GM12878 (cell line): ENCODE measurements around the gene FGGY. TPM values are rescaled to one million over a fixed set of nuclear protein-coding genes. Genes with fewer than 3 reads are reported as not detected.

ENCODE experiments used
- ATAC-seq: fragments of 200-7000 bp; cut with Tn5 transposase; 3 replicates; pipeline ENCODE4 v1.9.1; 2020; ENCODE audit warnings: mild to moderate bottlenecking, moderate library complexity
- BruUV-seq: library from RNA; stranded (reverse); fragments of 400-500 nt; replicated peaks from 2 replicates; lab custom pipeline; 2021; lab: Mats Ljungman, UMichigan
- CTCF ChIA-PET: fragments of 300-600 bp; sonication (Branson Sonifier 250); formaldehyde crosslinking; extraction: SDS; loops from one replicate; lab custom pipeline; 2021; ENCODE audit warnings: inconsistent platforms; lab: Yijun Ruan, JAX
- POLR2A ChIA-PET: fragments of 350-600 bp; formaldehyde crosslinking; extraction: SDS; loops from one replicate; lab custom pipeline; 2021; ENCODE audit warnings: inconsistent platforms; lab: Charles Lee
- RAD21 ChIA-PET: fragments of 300-600 bp; sonication (Branson Sonifier 250); formaldehyde crosslinking; loops from one replicate; lab custom pipeline; 2023; ENCODE audit warnings: antibody characterized with exemption; ENCODE audit not compliant: unreplicated experiment; lab: Charles Lee
- SMC1A ChIA-PET: fragments of 300-600 bp; sonication (Branson Sonifier 250); formaldehyde crosslinking; loops from one replicate; lab custom pipeline; 2023; ENCODE audit not compliant: unreplicated experiment, uncharacterized antibody; lab: Charles Lee
- DNase-seq: peaks from one replicate; pipeline ENCODE4 v3.0.0-alpha.2; 2011; ENCODE audit warnings: low read depth, low spot score
- FAIRE-seq: peaks from 3 replicates; lab custom pipeline; 2011; peaks lifted over from hg19 to GRCh38; lab: Jason Lieb, UNC
- H2AFZ ChIP-seq: 2 replicates; pipeline ENCODE4 v1.6.0; 2011; ENCODE audit warnings: low read depth, low read length, control low read depth; ENCODE audit not compliant: control insufficient read depth
- H3K27ac ChIP-seq: 2 replicates; pipeline ENCODE4 v1.5.1; 2011; ENCODE audit warnings: control low read depth; ENCODE audit not compliant: control insufficient read depth, insufficient read depth
- H3K27me3 ChIP-seq, 2 experiments: replicated peaks in 1 of 2; 2 replicates each; pipeline versions ENCODE4 v1.6.0 to v1.6.1; 2011; ENCODE audit warnings: low read length in 1 of 2; ENCODE audit not compliant: control insufficient read depth in 2 of 2, insufficient read depth in 2 of 2
- H3K36me3 ChIP-seq, 2 experiments: 2 replicates each; pipeline ENCODE4 v1.5.1; 2011; ENCODE audit warnings: low read length in 1 of 2; ENCODE audit not compliant: control insufficient read depth in 2 of 2, insufficient read depth in 2 of 2
- H3K4me1 ChIP-seq: 2 replicates; pipeline ENCODE4 v1.6.1; 2011; ENCODE audit warnings: mild to moderate bottlenecking, low read length, moderate library complexity, mixed read lengths; ENCODE audit not compliant: control insufficient read depth, insufficient read depth
- H3K4me2 ChIP-seq: 2 replicates; pipeline ENCODE4 v1.6.0; 2011; ENCODE audit warnings: control low read depth; ENCODE audit not compliant: control insufficient read depth, insufficient read depth
- H3K4me3 ChIP-seq: fragments of 200-600 bp; sonication (generic); 2 replicates; pipeline ENCODE4 v1.5.1; 2016
- H3K79me2 ChIP-seq: 2 replicates; pipeline ENCODE4 v1.6.0; 2011; ENCODE audit warnings: low read length; ENCODE audit not compliant: control insufficient read depth, insufficient read depth
- H3K9ac ChIP-seq: 2 replicates; pipeline ENCODE4 v1.8.0; 2011; ENCODE audit warnings: low read length, control low read depth, mixed read lengths; ENCODE audit not compliant: control insufficient read depth, insufficient read depth
- H3K9me3 ChIP-seq: replicated peaks from 3 replicates; pipeline ENCODE4 v1.5.1; 2011; ENCODE audit warnings: mild to moderate bottlenecking, low read length; ENCODE audit not compliant: control insufficient read depth, insufficient read depth
- H4K20me1 ChIP-seq: 2 replicates; pipeline ENCODE4 v1.6.0; 2011; ENCODE audit not compliant: control insufficient read depth, insufficient read depth
- BCL11A ChIP-seq: IDR thresholded peaks from 2 replicates; pipeline ENCODE4 v1.6.1; 2011; ENCODE audit warnings: low read depth, low read length
- IRF3 ChIP-seq: fragments of 450-650 bp; IDR thresholded peaks from 2 replicates; pipeline ENCODE4 v1.6.1; 2014; ENCODE audit warnings: mild to moderate bottlenecking
- IRF5 ChIP-seq: fragments of 450-650 bp; IDR thresholded peaks from 2 replicates; pipeline ENCODE4 v1.6.1; 2017; ENCODE audit warnings: borderline replicate concordance
- POLR2A ChIP-seq: IDR thresholded peaks from 2 replicates; pipeline ENCODE4 v1.6.1; 2011; ENCODE audit warnings: low read depth, mild to moderate bottlenecking, low read length
- SMARCA5 ChIP-seq: fragments of 450-650 bp; IDR thresholded peaks from 2 replicates; pipeline ENCODE4 v1.6.1; 2017; ENCODE audit warnings: mild to moderate bottlenecking
- SREBF2 ChIP-seq: IDR thresholded peaks from 2 replicates; pipeline ENCODE4 v1.6.1; 2012; ENCODE audit warnings: mild to moderate bottlenecking, low read length
- TARDBP ChIP-seq: IDR thresholded peaks from 2 replicates; pipeline ENCODE4 v1.6.1; 2016; ENCODE audit warnings: borderline replicate concordance
- WRNIP1 ChIP-seq: IDR thresholded peaks from 2 replicates; pipeline ENCODE4 v1.6.1; 2011; ENCODE audit warnings: low read depth, low read length, improper control_type of control experiment, borderline replicate concordance
- YY1 ChIP-seq: IDR thresholded peaks from 2 replicates; pipeline ENCODE4 v1.6.1; 2011; ENCODE audit warnings: low read depth, mild to moderate bottlenecking, low read length
- ZBTB33 ChIP-seq: fragments of 450-650 bp; IDR thresholded peaks from 2 replicates; pipeline ENCODE4 v1.6.1; 2017; ENCODE audit warnings: mild to moderate bottlenecking
- ZNF687 ChIP-seq: fragments of 450-650 bp; IDR thresholded peaks from 2 replicates; pipeline ENCODE4 v1.6.1; 2017; ENCODE audit warnings: mild to moderate bottlenecking, moderate library complexity
- WGBS: methylation state at CpG from one replicate; pipeline ENCODE4 v1.1.6; 2016; ENCODE audit warnings: low lambda C conversion rate; ENCODE audit not compliant: insufficient replicate concordance, insufficient coverage; ENCODE audit errors: missing lambda C conversion rate; 5-methylcytosine and 5-hydroxymethylcytosine counted together
- in situ Hi-C: fragments of 300-500 bp; cut with MboI; formaldehyde crosslinking; loops from 9 replicates; pipeline ENCODE4 v1.14.3; 2018; ENCODE audit warnings: mixed read lengths
- intact Hi-C: fragments of 100-400 bp; cut with micrococcal nuclease; formaldehyde crosslinking; loops from one replicate; pipeline ENCODE4 v1.14.2; 2022; ENCODE audit not compliant: unreplicated experiment
- polyA plus RNA-seq, 11 experiments: library from polyadenylated mRNA; depleted of rRNA in 4 of 11; unstranded in 6 of 11; stranded (reverse) in 5 of 11; fragments of >200 nt; fragmentation: Nextera tagmentation in 4 of 11; fragmentation: Illumina TruSeq in 1 of 11; extraction: Ambion mirVana in 4 of 11; extraction: Trizol in 1 of 11; gene quantifications; 1 replicate in 1 of 11; 2 replicates in 10 of 11; pipeline versions ENCODE4 v1.2.1 to v1.2.3, GENCODE V29; 2011 to 2016; ENCODE audit warnings: inconsistent platforms in 2 of 11, missing spikeins in 2 of 11, low read depth in 1 of 11
- total RNA-seq, 4 experiments: library from RNA; depleted of rRNA in 3 of 4; stranded (reverse); fragments of >200 nt in 3 of 4; fragmentation: Illumina TruSeq in 1 of 4; extraction: Trizol in 1 of 4; gene quantifications; 2 replicates each; pipeline versions ENCODE4 v1.2.1 to v1.2.3, GENCODE V29; 2013 to 2021

FGGY gene
- total and polyA plus RNA-seq, 10 of the 15 experiments (the other 5 are each of a cell fraction or from before 2014, with no cell fraction given) = 6.2 to 11.9 (median 7.5) TPM

- TF ChIP-seq ZBTB33 (no peak), ZNF687 (no peak)
- TF ChIP-seq, all 136 proteins: peak for 0
These were observed 13.1 kb downstream of the FGGY start (continued) for GRCh38 chr1:59309795-59310548.

GRCh38 chr1:59310549-59311250, 13.8 kb downstream of the FGGY start:
- no peak for DNase-seq
- H3K79me2 ChIP-seq = no peaks in the 10 kb centered on the region
- no peaks in the 10 kb centered on the region; the same call in 2 of the 3 replicates for H3K9me3 ChIP-seq
- BruUV-seq = no TSS peak
- H4K20me1 ChIP-seq = no peaks in the 10 kb centered on the region
- no peak overlapping the region for H3K27ac ChIP-seq
- intact Hi-C loops (no loop called here), in situ Hi-C loops (no loop called here)
- no peak overlapping the region for H3K4me3 ChIP-seq
- no peaks in the 10 kb centered on the region for H3K4me1 ChIP-seq
- no peak overlapping the region for H3K4me2 ChIP-seq
- ChIA-PET RAD21 (interaction anchor here (0.7 kb wide), 1 partner anchor 568 kb away, joined by 5 read pairs; no protein-coding TSS in a partner anchor), CTCF (interaction anchor here (0.6 kb wide), 1 partner anchor 109 kb away, joined by 3 read pairs; no protein-coding TSS in a partner anchor), POLR2A (interaction anchor here (0.6 to 0.7 kb wide), 2 partner anchors 118 to 294 kb away, joined by 3 read pairs; no protein-coding TSS in a partner anchor), SMC1A (no interaction called here)
- WGBS = 89% methylated on average over 5 of the region's 5 CpGs
- H2AFZ ChIP-seq = no peak overlapping the region
- no peaks in the 10 kb centered on the region for H3K27me3 ChIP-seq
- H3K36me3 ChIP-seq = no peaks in the 10 kb centered on the region
- ATAC-seq = no peak
- H3K9ac ChIP-seq = no peak overlapping the region
- no peak for FAIRE-seq
- no peak for TF ChIP-seq WRNIP1
- no peak for TF ChIP-seq SREBF2
- no peak for TF ChIP-seq TARDBP
- no peak for TF ChIP-seq YY1
- no peak for TF ChIP-seq BCL11A
- no peak for TF ChIP-seq POLR2A
- TF ChIP-seq IRF5 = no peak
- no peak for TF ChIP-seq IRF3
- no peak for TF ChIP-seq SMARCA5
